Lung (tissue), 12 donors: Measurements from ENCODE around the gene GUCY1A2. TPM values are rescaled to one million over a fixed set of nuclear protein-coding genes. Genes with fewer than 3 reads are reported as not detected.

Experiments used
- ATAC-seq: fragments of 200-7000 bp; cut with Tn5 transposase; one replicate; pipeline ENCODE4 v1.9.1; 2020; ENCODE audit warnings: moderate number of reproducible peaks; ENCODE audit not compliant: insufficient read depth, low FRiP score
- DNase-seq, 3 donors: peaks; one replicate each; pipeline ENCODE4 v3.0.0-alpha.2; 2013 to 2017
- H3K27ac ChIP-seq, 2 donors: one replicate each; pipeline ENCODE4 v1.5.1; 2013; ENCODE audit warnings: mild to moderate bottlenecking in 2 of 2, moderate library complexity in 2 of 2, control low read depth in 1 of 2, inconsistent platforms in 1 of 2, low read depth in 1 of 2, low read length in 1 of 2
- H3K27me3 ChIP-seq, 3 donors: one replicate each; pipeline ENCODE4 v1.5.1; 2013; ENCODE audit warnings: low read length in 2 of 3; ENCODE audit not compliant: control insufficient read depth in 3 of 3, insufficient read depth in 3 of 3
- H3K36me3 ChIP-seq, 4 donors: one replicate each; pipeline ENCODE4 v1.5.1; 2013; ENCODE audit warnings: low read length in 4 of 4, mild to moderate bottlenecking in 1 of 4, moderate library complexity in 1 of 4; ENCODE audit not compliant: control insufficient read depth in 4 of 4, insufficient read depth in 4 of 4
- H3K4me1 ChIP-seq, 5 donors: one replicate each; pipeline ENCODE4 v1.5.1; 2013; ENCODE audit warnings: low read length in 5 of 5, mild to moderate bottlenecking in 2 of 5, moderate library complexity in 1 of 5; ENCODE audit not compliant: control insufficient read depth in 5 of 5, insufficient read depth in 5 of 5
- H3K4me3 ChIP-seq: one replicate; pipeline ENCODE4 v1.5.1; 2013; ENCODE audit warnings: mild to moderate bottlenecking, control low read depth, moderate library complexity
- H3K9ac ChIP-seq, 2 donors: one replicate each; pipeline ENCODE4 v1.5.1; 2013; ENCODE audit warnings: low read length in 2 of 2, control low read depth in 1 of 2; ENCODE audit not compliant: insufficient read depth in 1 of 2
- H3K9me3 ChIP-seq, 4 donors: one replicate each; pipeline ENCODE4 v1.5.1; 2013; ENCODE audit warnings: low read length in 3 of 4, mild to moderate bottlenecking in 1 of 4, moderate library complexity in 1 of 4; ENCODE audit not compliant: control insufficient read depth in 4 of 4, insufficient read depth in 3 of 4
- WGBS, 2 donors: extraction: QIAGEN DNeasy Blood & Tissue Kit; methylation state at CpG; one replicate each; pipeline ENCODE4 v1.1.7; 2013; 5-methylcytosine and 5-hydroxymethylcytosine counted together
- polyA plus RNA-seq, 2 donors: library from polyadenylated mRNA; stranded (reverse); fragments of 200-250 nt; gene quantifications; one replicate each; pipeline ENCODE4 v1.2.1, GENCODE V29; 2013
- total RNA-seq, 2 donors: library from RNA; depleted of rRNA in 1 of 2; stranded (reverse); fragments of >200 nt in 1 of 2; gene quantifications; one replicate each; pipeline ENCODE4 v1.2.1, GENCODE V29; 2014 to 2021
- TF ChIP-seq, protein P1 (sequence below): IDR thresholded peaks from 2 replicates; pipeline ENCODE4 v1.5.1; 2012; ENCODE audit warnings: mild to moderate bottlenecking; ENCODE audit errors: control extremely low read depth, extremely low read depth
- donor health status: control.
- donor health status: control.
- donor health status: Bipolar disorder and iron deficiency.
- donor health status: healthy.
- donor health status: DM: yes; HTN: yes; CAD: no.

The GUCY1A2 gene
- total and polyA plus RNA-seq, 4 donors = 1.3 to 55.2 (median 5.7) TPM

DNA sequence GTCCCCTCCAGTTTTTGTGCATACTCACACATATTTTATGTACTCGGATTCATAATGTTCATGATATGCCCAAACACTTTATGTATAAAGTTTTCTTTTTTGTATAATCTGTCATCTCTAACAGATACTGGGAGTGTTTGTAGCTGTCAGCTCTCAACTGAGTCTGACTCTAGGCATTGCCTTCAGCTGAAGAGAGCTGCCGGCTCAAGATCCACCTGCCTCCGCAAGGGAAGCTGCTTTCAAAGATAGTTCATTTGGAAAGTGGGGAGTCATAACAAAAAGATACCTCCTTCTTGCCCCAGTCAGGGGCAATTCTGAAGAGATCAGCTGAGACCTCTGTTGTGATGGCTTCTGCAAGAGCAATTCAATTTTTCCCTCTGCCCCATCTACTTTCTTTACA lies 58.9 kb downstream of the GUCY1A2 start:
- Histone ChIP-seq H3K9ac (peak overlapping the region in 1 of 2 donors; percentile 7), H3K4me3 (no peak overlapping the region), H3K4me1 (peaks cover 0 to 43% (median 13%) of the 10 kb centered on the region in 5 donors), H3K9me3 (no peaks in the 10 kb centered on the region), H3K27me3 (no peaks in the 10 kb centered on the region), H3K36me3 (peaks cover 0 to 8% (median 4%) of the 10 kb centered on the region in 4 donors), H3K27ac (peak overlapping the region in 1 of 2 donors; percentile 68)
- TF ChIP-seq, protein P1, sequence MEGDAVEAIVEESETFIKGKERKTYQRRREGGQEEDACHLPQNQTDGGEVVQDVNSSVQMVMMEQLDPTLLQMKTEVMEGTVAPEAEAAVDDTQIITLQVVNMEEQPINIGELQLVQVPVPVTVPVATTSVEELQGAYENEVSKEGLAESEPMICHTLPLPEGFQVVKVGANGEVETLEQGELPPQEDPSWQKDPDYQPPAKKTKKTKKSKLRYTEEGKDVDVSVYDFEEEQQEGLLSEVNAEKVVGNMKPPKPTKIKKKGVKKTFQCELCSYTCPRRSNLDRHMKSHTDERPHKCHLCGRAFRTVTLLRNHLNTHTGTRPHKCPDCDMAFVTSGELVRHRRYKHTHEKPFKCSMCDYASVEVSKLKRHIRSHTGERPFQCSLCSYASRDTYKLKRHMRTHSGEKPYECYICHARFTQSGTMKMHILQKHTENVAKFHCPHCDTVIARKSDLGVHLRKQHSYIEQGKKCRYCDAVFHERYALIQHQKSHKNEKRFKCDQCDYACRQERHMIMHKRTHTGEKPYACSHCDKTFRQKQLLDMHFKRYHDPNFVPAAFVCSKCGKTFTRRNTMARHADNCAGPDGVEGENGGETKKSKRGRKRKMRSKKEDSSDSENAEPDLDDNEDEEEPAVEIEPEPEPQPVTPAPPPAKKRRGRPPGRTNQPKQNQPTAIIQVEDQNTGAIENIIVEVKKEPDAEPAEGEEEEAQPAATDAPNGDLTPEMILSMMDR = no peak
- DNase-seq (no peak), ATAC-seq (no peak)
- 84 to 90% methylated on average over 3 of the region's 3 CpGs for WGBS, 2 donors

DNA sequence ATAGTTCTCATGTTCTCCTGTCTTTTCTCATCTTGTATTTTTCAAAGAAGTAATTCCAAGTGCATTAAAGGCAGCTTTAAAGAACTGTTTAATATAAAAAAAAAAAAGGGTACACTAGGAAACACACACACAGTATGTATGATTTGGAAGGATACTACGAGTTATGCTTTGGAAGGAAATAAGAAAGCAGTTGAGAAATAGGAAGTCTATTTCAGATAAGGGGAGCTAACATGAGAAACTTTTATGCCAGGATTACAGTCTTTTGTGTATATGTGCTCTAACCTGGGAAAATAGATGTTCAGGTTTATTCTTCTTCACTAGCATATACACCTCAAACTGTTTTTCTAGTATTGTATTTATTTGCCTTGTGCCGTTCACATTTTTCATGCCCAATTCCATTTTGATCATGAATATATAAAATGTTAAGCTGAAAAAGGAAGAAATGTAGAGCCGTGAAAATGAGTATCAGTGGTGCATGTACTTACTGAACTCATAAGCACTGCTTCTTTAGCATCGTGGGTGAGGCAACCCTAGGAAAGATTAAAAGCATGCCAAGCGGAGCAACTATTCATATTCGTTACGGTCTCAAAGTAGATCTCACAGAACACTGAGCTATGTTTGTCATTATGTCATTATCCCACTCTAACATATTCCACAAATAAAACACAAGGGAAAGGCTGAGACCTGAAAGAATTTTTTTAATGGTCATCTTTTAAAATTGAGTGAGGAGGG lies 59.6 kb downstream of the GUCY1A2 start:
- Histone ChIP-seq H3K27me3 (no peaks in the 10 kb centered on the region), H3K9ac (no peak overlapping the region), H3K36me3 (peaks cover 0 to 8% (median 4%) of the 10 kb centered on the region in 4 donors), H3K9me3 (no peaks in the 10 kb centered on the region), H3K4me3 (no peak overlapping the region), H3K27ac (no peak overlapping the region), H3K4me1 (peaks cover 0 to 43% (median 13%) of the 10 kb centered on the region in 5 donors)
- DNase-seq (peak in 2 of 3 donors; percentile 50 to 61), ATAC-seq (no peak)
- WGBS, 2 donors = 53 to 59% methylated on average over 7 of the region's 7 CpGs
- TF ChIP-seq, protein P1 = no peak

DNA sequence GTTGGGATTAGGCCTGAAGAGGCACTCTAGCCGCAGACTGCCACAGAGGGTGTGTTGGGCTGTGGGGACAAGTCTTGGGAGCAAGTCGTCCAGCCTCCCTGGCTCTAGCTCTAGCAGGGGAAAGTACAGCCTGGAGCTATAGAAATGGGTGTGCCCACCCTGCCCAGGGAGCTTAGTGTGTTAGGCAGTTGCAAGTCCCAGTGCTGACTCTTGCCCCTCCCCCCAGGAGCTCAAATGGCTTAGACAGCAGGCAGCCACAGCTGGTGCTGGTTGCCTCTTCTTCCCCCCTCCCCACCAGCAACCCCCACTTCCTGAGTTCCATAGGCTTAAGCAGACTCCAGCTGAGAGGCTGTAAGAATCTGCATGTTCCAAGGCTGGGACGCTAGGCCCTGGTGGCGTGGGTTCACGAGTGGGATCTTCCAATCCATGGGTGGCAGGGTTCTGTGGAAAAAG lies 61.2 kb downstream of the GUCY1A2 start:
- Histone ChIP-seq H3K27me3 (no peaks in the 10 kb centered on the region), H3K4me1 (peaks cover 0 to 42% (median 13%) of the 10 kb centered on the region in 5 donors), H3K9me3 (no peaks in the 10 kb centered on the region), H3K9ac (no peak overlapping the region), H3K27ac (no peak overlapping the region), H3K36me3 (peaks cover 0 to 8% (median 4%) of the 10 kb centered on the region in 4 donors), H3K4me3 (no peak overlapping the region)
- TF ChIP-seq, protein P1 = no peak
- DNase-seq = peak in 1 of 3 donors; percentile 12
- WGBS, 2 donors = 89 to 94% methylated on average over 5 of the region's 5 CpGs
- no peak for ATAC-seq
